G401 (cell line): ENCODE results near the gene PCSK5. TPM values are rescaled to one million over a fixed set of nuclear protein-coding genes. Genes with fewer than 3 reads are reported as not detected.

Source experiments
- DNase-seq: peaks from one replicate; pipeline ENCODE4 v3.0.0-alpha.2; 2015; ENCODE audit warnings: low spot score
- in situ Hi-C: cut with HindIII; loops from 2 replicates; pipeline ENCODE4 v1.10.0; 2016; ENCODE audit warnings: low sequenced_read_pairs, mixed read lengths
- total RNA-seq: library from RNA; depleted of rRNA; stranded (reverse); fragments of >200 nt; shearing (Covaris generic); gene quantifications from 2 replicates; pipeline ENCODE4 v1.2.3, GENCODE V29; 2014

The PCSK5 gene
- total RNA-seq, 1 experiment from 2014 or later: 5.3 TPM

DNA sequence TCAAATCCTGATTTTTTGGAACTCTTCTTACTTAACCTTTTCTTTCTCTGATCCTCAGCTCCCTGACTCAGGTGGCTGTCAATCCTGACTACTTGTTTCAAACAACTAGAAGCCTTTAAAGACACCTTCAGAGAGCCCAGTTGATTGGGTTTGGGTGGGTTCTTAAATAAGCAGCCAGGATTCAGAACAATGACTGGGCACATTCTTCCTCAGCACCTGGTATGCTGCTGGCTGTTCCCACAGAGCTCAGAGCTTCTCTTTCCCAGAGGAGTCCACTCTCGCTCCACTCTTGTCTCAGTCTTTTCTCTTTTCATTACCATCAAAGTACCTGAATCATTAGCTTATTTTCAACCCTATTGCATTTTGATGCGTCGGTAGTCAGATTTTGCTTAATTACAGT lies 22.5 kb downstream of the PCSK5 start:
- no peak for DNase-seq
- in situ Hi-C loops: no loop called here

DNA sequence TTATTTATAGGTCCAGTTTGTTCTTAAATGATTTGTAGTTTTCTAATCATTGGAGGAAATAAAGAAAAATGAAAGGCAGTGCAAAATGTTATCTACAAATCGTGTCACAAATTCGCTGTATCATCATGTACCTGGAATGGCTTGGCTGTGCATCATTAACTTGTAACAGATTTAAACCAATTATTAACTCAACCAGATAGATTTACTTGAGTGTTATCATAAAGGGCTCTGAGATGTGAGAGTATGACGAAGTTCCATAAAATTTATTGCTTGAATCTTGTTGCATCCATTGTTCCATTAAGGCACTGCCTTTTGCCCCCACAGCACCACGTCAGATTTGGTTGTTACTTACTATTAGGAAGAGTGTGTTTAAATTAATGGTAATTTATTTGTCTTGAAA lies 23.5 kb downstream of the PCSK5 start:
- in situ Hi-C loops: no loop called here
- DNase-seq: no peak

DNA sequence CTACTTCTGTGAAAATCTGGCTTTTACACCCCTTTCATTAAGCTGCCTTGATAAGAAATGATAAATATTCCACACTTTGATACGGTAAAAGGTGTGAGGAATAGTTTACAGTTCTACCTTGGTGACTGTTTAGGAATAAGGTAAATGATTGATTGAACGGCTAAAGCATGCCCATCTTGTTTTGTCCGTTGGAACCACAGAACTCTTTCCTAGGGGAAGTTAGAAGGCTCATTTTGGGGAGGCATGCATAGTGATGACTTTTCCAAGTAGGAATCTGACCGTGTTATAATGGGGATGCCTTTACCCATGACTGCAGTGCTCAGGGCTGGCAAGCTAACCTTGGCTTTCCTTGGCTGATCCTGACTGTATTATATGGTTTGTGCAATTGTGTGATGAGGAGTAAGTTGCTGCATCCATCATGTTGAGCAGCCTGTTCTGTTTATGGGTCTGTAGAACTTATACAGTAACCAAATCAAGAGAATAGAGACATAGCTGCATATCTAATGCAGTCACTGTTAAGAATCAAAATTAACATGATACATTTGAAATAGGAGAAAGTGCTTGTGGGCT lies 24.5 kb downstream of the PCSK5 start:
- DNase-seq: no peak
- in situ Hi-C loops: no loop called here

DNA sequence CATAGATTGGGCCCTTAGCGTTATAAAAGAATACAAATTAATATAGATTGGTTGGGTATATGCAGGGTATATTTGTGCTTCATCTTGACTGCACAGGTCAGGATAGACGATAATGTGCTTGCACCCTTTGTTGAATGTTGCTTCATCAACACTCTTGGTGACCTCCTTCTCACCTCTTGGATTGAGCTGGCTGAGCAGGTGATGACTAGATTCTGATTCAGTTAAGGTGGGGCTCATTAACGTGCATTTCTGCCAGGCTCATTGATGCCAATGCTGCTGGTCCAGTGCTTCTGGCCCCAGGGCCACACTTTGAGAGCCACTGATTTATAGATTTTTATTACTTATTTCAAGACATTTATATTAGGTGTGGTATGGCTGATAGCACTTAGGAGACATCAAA lies 27.7 kb downstream of the PCSK5 start:
- no peak for DNase-seq
- in situ Hi-C loops: no loop called here

DNA sequence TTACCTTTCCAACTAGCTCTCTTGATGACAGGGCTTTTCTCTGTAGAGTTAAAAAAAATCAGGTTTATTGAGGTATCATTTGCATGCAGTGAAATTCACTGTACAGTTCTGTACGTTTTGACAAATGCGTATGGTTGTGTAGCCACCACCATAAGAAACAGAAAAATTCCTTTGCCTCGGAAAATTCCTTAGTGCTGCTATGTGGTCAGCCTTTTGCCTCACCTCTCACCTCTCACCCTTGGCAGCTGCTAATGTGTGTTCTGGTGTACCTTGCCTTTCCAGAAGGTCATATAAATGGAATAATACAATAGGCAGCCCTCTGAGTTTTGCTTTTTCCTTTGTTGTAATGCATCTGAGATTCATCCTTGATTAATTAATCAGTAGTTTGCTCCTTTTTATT lies 28.4 kb downstream of the PCSK5 start:
- in situ Hi-C loops: no loop called here
- DNase-seq: no peak

DNA sequence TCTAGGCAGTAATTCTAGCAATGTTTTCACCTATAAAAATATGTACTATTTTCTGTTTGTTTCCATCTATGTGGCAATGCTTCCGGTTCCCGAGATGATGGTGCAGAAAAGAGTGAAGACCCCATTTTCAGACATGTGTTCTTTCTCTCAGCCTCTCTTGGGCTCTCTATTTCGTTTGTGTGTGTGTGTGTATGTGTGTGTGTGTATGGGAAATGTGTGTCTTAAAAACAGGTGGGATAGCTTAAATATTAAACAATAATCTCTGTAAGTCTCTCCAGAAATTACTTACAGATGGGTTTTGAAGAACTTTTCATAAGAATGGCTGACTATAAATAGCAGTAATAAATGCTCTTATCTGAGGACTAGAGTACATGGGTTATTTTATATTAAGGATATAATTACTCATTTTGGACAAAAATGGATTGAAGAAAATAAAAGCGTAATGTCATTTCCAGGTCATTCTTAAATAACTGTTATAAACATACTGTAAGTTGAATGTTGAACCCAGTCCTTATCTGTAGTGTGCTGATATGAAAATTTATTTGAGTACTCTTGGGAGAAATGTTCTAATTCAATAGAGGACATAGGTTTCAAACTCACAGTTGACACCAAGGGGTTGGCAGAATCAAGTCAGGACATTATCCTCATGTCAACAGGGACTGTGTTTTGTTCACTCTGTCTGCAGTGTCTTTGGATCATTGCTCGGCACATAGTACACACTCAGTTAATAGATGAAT lies 31.1 kb downstream of the PCSK5 start:
- no peak for DNase-seq
- in situ Hi-C loops: no loop called here

DNA sequence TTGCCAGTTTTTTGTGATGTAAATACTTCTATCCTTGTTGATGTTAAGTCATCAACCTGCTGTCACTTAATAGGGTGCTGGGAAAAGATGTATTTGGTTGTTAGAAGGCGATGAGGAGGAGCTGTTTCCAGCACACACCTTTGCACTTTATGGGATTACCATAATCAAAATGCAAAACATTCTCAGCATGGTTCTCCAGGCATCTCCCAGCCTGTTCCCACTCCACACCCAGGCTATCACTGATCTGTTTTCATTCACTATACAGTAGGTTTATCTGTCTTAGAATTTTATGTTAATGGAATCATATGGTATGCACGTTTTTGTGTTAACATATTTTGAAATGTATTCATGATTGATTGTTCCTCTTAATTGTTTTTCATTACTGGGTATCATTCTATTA lies 35.9 kb downstream of the PCSK5 start:
- in situ Hi-C loops: no loop called here
- DNase-seq: no peak

DNA sequence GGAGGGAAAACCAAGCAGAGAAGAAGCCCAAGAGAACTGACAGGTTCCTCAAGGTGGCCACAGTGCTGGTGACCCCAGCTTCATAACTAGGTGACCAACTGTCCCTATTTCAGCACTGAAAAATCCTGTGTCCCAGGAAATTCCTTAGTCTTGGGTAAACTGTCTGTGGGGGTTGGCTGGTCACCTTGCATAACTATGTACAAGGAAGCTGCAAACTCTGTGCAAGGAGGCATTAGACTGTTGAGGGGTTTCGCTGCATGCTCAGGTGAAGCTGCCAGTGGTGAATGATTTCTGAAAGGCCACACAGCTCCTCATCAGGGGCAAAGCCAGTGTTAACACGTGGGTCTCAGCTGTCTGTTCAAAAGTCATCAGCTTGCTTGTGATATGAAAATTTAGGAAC lies 36.9 kb downstream of the PCSK5 start:
- in situ Hi-C loops: no loop called here
- DNase-seq: no peak

DNA sequence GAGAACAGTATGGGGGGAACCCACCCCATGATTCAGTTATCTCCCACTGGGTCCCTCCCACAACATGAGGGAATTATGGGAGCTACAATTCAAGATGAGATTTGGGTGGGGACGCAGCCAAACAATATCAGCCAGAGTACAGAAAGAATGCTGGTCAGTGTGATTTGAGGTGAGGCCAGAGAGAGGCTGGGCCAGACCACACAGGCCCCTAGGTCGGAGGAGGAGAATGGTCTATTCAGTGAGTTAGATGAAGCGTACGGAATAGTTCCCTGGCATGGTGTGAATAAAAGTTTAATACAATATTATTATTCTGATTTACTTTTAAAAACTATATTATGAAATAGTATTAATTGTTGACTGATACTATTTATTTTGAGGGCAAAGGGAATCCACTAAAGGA lies 39.7 kb downstream of the PCSK5 start:
- DNase-seq: no peak
- in situ Hi-C loops: no loop called here

DNA sequence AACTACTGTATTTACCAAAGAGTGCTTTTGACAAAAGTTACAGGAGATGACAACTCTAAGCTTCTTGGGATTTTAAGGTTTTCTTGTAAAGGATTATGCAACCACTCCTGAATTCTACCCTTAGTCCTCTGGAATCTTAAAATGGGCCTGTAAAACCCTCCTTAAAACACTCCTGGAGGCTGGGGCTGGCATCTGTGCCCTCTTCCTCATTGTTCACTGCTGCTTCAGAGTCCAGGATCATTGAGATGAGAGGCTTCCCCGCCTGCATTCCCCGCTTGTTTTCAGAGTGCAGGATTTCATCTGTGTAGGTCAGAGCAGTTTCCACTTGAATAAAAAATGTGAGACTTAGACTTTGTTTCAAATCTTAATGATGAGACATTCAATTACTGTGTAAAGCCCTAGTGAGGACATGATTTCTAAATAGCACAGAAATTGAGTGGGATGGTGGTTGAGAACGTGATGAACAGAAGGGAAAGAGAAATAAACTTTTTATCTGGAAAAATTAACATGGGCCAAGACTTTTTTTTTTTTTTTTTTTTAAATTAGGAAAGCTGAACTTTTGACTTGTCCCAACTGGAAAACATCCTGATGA lies 40.4 kb downstream of the PCSK5 start:
- in situ Hi-C loops: no loop called here

DNA sequence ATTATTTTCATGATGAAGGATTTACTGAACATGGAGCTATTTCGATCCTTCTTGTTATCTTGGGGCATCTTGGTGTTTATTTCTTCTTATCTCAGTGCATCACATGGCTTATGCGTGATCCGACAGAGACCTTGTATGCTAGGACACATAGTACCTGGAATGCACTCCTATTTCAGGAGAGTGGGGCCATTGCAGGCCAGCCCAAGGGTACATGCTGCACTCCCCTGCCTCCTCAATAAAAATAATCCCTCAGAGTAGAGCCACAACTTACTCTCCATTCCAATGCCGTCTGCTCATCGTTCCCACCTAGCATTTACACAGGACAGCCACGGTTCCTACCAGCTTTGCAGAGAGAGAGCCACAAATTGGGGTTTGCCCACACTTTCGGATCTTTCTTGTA lies 43.5 kb downstream of the PCSK5 start:
- in situ Hi-C loops: no loop called here

More for the DNA sequence above, 40.4 kb downstream of the PCSK5 start:
- no peak for DNase-seq

DNA sequence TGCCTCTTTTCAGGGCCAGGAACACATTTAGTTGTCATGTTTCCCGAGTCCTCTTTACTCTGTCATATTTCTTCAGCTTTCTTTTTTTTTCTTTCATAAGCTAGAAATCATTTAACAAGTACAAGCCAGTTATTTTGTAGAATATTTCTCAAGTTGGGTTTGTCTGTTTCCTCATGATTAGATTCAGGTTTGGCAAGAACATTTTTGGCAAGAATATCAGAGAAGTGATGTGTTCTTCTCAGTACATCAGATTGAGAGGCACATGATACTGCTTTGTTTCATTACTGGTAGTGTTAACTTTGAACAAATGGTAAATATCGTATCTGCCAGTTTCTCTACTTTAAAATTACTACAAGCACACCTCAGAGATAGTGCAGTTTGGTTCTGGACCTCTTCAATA lies 45.1 kb downstream of the PCSK5 start:
- in situ Hi-C loops: no loop called here
- no peak for DNase-seq

More for the DNA sequence above, 43.5 kb downstream of the PCSK5 start:
- no peak for DNase-seq

DNA sequence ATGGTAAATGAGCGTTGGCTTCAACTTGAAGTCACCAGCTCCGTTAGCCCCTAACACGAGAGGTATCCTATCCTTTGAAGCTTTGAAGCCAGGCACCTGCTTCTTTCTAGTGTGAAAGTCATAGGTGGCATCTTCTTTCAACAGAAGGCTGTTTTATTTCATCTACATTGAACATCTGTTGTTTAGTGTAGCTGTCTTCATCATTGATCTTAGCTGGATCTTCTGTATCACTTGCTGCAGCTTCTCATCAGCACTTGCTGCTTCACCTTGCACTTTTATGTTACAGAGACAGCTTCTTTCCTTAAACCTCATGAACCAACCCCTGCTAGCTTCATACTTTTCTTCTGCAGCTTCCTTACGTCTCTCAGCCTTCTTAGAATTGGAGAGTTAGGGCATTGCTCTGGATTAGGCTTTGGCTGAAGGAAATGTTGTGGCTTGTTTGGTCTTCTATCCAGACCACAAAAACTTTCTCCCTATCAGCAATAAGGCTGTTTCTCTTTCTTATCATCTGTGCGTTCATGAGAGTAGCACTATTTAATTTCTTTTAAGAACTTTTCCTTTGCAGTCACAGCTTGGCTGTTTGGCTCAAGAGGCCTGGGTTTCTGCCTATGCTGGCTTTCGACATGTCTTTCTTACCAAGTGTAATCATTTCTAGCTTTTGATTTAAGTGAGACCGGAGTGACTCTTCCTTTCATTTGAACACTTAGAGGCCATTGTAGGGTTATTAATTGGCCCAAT lies 47.2 kb downstream of the PCSK5 start:
- DNase-seq: no peak
- in situ Hi-C loops: no loop called here

DNA sequence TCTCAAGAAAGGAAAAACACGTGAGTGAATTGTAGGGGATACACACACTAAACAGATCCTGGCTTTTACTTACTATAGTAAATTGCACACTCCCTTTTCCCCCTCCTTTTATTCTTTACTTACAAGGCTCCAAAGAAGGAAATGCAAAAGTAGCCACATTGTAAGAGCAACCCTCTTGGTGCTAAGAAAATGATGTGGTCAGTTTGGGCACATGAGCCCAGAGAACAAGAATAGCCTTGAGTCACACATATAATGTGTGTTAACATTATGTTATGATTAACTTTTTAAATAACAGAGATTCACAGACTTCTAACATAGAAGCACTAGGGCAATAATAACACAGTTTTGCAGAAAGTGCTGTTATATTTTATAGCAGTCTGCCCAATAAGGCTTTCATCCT lies 48.5 kb downstream of the PCSK5 start:
- DNase-seq: no peak
- in situ Hi-C loops: no loop called here

DNA sequence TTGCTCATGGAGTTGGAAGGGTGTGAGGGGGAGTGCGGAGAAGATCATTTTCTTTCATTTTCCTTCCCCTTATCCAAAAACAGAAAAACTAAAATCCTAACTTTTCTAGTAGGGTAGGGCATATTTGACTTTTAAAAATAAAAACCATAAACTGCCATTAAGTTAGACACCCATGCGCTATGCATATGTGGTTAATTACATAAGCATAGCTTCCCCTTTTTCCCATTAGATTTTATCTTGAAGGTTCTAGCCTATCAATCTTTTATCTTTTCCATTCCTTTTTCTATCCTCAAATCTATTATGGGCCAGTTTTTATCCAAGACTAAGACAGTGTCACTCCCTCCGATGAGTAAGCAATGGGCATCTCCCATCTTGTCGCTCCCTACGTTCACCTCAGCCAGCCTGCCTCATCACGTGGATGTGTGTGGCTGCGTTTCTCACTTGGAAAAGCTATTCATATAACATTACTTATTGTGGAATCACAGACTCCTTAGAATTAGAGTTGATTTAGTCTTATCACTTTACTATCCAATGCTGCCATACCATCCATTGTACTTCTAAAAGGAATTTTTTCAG lies 49.2 kb downstream of the PCSK5 start:
- no peak for DNase-seq
- in situ Hi-C loops: no loop called here

DNA sequence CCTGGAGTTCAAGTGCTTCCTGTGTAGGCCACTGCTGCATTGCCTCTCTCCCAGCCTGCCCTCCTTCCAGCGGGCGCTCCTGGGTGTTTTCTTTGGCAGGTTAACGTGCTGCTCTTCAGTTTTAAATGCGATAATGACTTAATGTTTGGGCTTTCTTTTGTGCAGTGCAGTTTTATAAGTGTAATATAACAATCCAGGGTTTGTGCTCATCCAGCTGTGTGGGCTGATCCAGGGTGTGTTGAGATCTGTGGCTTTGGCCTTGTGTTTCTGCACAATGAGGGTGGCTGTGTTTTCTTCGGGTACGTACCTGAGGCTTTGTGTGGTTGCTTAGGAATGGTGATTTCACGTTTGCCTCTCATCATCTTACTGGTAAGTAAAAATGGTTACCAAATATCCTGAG lies 50.6 kb downstream of the PCSK5 start:
- no peak for DNase-seq
- in situ Hi-C loops: no loop called here

DNA sequence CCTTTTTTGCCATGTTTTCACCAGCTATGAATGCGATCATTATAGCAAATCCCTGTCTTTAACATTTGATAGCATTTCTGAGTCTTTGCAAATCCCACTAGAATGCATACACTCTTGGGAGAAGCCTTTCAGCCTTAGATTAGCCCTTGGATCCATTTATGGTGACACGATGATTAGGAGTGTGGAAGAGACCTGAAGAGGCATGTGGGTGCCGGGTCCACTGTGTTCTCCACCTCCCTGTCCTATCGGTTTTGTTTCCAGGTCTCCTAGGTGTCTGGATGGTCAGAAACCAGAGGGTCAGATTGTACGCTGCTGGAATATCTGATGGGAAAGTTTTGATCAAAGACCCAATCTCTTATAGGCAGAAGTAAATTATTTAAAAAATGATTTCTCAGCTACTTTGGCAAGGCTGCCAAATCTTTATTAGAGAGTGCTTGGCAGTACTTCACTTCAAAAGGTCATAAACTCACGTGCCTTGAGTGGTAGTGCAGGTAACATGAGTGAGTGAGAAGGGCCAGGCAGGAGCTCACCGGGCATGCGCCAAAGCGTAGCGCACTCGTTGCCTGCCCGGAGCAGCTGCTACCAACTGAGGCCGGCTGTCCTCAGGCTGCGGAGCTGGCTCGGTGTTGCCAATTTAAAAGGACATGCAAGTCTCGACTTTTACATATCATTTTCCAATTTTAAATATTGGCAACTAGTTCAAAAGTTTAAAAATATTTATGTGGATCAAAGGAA lies 51.3 kb downstream of the PCSK5 start:
- in situ Hi-C loops: no loop called here
- no peak for DNase-seq

DNA sequence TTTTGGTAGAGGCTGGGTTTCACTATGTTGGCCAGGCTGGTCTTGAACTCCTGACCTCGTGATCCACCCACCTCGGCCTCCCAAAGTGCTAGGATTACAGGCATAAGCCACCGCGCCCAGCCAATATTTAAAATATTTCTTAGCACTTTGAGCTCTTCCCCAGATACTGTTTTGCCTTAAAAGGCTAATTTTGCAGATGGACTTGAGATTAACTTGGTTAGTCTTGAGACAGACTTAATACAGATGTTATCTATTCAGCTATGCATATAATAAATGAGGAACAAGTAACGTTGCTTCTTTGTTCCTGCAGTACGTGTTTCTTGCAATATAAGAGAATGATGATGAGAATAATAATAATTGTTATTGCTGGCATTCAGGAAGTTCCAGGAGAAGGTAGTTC lies 56.3 kb downstream of the PCSK5 start:
- in situ Hi-C loops: no loop called here
- DNase-seq: no peak

DNA sequence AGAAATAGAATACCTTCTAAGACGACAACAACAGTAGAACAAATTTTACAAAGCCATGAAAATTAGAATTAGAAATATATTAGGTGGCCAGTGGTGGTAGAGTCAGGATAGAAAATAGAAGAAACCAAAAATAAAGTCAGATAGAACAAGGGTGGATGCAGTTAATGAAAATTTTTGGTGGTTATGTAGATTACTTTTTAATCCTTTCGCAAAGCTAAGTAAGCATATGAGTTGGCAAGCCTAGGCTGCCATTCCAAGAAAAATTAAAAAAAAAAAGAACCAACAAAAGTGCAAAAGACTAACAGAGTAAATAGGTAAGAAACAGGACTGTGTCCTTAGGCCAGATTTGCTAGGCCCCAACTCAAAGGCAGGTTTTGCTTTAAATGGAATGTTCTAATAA lies 56.8 kb downstream of the PCSK5 start:
- in situ Hi-C loops: no loop called here
- no peak for DNase-seq
